ENCODE measurements around the gene ITGB2.

DNA sequence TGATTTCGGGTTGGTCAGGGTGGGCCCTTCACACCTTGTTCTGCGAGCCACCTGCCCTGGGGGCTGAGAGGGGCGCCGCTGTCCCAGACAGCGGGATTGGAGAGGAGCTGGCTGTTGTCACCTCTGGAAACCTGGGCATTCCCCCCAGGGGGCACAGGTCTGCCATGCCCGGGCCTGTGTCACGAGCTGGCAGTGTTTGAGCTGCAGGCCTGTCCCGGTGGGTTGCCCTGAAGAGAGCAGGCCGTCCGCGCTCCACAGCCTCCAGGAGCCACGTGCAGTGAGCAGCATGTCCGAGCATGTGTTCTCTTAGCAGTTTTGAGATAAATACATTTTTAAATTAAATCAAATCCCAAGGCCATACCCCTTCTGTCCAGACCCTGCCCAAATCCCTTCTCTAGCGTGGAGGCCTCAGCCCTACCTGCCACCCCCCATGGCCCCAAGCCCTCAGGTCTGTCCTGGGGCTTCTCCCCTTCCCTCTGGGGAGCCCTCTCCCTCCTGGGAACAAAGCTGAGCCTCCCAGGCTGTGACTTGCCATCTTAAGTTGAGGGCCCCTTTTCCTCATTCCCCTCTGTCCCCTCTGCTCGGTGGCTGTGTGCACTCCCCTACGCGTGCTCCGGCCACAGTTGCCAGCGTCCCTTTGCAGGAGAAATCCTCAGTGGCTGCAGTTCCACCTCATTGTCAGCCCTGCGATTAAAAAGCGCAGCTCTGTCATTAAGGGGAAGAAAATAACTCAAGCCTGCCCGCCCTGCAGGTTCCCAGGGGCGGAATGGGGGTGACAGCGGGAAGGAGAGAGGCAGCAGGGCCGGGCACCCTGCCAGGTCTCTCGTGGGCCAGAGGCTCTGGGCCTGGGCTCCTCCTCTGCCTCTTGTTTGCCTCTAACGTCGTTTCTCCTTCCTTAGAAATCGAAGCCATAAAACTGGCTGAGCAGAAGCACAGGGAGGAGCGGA lies 45.7 kb upstream of the ITGB2 start:
- TF ChIP-seq CTCF (IDR thresholded peaks at IDR 0.05): no peak
- TF ChIP-seq EZH2 (IDR thresholded peaks at IDR 0.05): no peak

Measured in neural progenitor cell (in vitro differentiated cells).